ENCODE data around the gene YBX3.

YBX3 gene

GRCh38 chr12:10715491-10715890 is 7.6 kb downstream of the YBX3 start:
- TF ChIP-seq ESRRG (CRISPR knock-in tag; IDR thresholded peaks at IDR 0.05) = no peak
- ATAC-seq = no peak

- no peak for TF ChIP-seq ARNTL (CRISPR knock-in tag; IDR thresholded peaks at IDR 0.05; ENCODE audit: borderline replicate concordance, low read depth)
- no peak for TF ChIP-seq ZNF8 (CRISPR knock-in tag; IDR thresholded peaks at IDR 0.05)
- TF ChIP-seq ISL1 (CRISPR knock-in tag; IDR thresholded peaks at IDR 0.05) = no peak
- no peak for TF ChIP-seq RARB (CRISPR knock-in tag; IDR thresholded peaks at IDR 0.05)
- TF ChIP-seq CSDC2 (CRISPR knock-in tag; IDR thresholded peaks at IDR 0.05) = no peak
- no peak for TF ChIP-seq PATZ1 (CRISPR knock-in tag; IDR thresholded peaks at IDR 0.05; ENCODE audit: borderline replicate concordance)
- TF ChIP-seq ZFP3 (CRISPR knock-in tag; IDR thresholded peaks at IDR 0.05) = no peak
- ATAC-seq = no peak
These were observed 13.3 kb downstream of the YBX3 start for GRCh38 chr12:10709808-10710207.

GRCh38 chr12:10708862-10709261 is 14.3 kb downstream of the YBX3 start:
- no peak for ATAC-seq
- no peak for TF ChIP-seq ZNF70 (CRISPR knock-in tag; IDR thresholded peaks at IDR 0.05)
- no peak for TF ChIP-seq CREB5 (CRISPR knock-in tag; IDR thresholded peaks at IDR 0.05; ENCODE audit: low read depth)
- no peak for TF ChIP-seq ZFP30 (CRISPR knock-in tag; IDR thresholded peaks at IDR 0.05)
- TF ChIP-seq ISL1 (CRISPR knock-in tag; IDR thresholded peaks at IDR 0.05) = no peak
- no peak for TF ChIP-seq TSHZ2 (CRISPR knock-in tag; IDR thresholded peaks at IDR 0.05)
- no peak for TF ChIP-seq ESRRG (CRISPR knock-in tag; IDR thresholded peaks at IDR 0.05)
- no peak for TF ChIP-seq TOX (CRISPR knock-in tag; IDR thresholded peaks at IDR 0.05; ENCODE audit: borderline replicate concordance)
- no peak for TF ChIP-seq OSR1 (CRISPR knock-in tag; IDR thresholded peaks at IDR 0.05)
- TF ChIP-seq ZFP3 (CRISPR knock-in tag; IDR thresholded peaks at IDR 0.05) = no peak
- TF ChIP-seq CSRNP3 (CRISPR knock-in tag; IDR thresholded peaks at IDR 0.05) = no peak
- no peak for TF ChIP-seq ZC3H10 (CRISPR knock-in tag; IDR thresholded peaks at IDR 0.05)
- TF ChIP-seq POU6F1 (CRISPR knock-in tag; IDR thresholded peaks at IDR 0.05; ENCODE audit: borderline replicate concordance, low read depth) = no peak
- TF ChIP-seq ZNF565 (CRISPR knock-in tag; conservative IDR thresholded peaks at IDR 0.05; ENCODE audit: low read depth) = no peak
- no peak for TF ChIP-seq BACH2 (CRISPR knock-in tag; IDR thresholded peaks at IDR 0.05; ENCODE audit: borderline replicate concordance)
- TF ChIP-seq PATZ1 (CRISPR knock-in tag; IDR thresholded peaks at IDR 0.05; ENCODE audit: borderline replicate concordance) = no peak
- TF ChIP-seq GLIS3 (CRISPR knock-in tag; IDR thresholded peaks at IDR 0.05) = no peak
- no peak for TF ChIP-seq CSDC2 (CRISPR knock-in tag; IDR thresholded peaks at IDR 0.05)
- no peak for TF ChIP-seq ZNF8 (CRISPR knock-in tag; IDR thresholded peaks at IDR 0.05)
- TF ChIP-seq SNAI2 (CRISPR knock-in tag; IDR thresholded peaks at IDR 0.05) = no peak
- no peak for TF ChIP-seq ARNTL (CRISPR knock-in tag; IDR thresholded peaks at IDR 0.05; ENCODE audit: borderline replicate concordance, low read depth)
